HL-60 (cell line): ENCODE data around the gene ACTN1.

ENCODE experiments used
- DNase-seq, 2 experiments: peaks; one replicate each; pipeline ENCODE4 v3.0.0-alpha.2; 2010 to 2020; ENCODE audit warnings: low read depth in 1 of 2, low spot score in 1 of 2
- H3K27ac ChIP-seq: fragments of 250-450 bp; sonication (Bioruptor Pico); replicated peaks from 2 replicates; pipeline ENCODE4 v1.5.1; 2020; ENCODE audit warnings: mild to moderate bottlenecking, moderate library complexity
- H3K27me3 ChIP-seq: fragments of 250-450 bp; sonication (Bioruptor Pico); 2 replicates; pipeline ENCODE4 v1.5.1; 2021; ENCODE audit warnings: mild to moderate bottlenecking, moderate library complexity; ENCODE audit not compliant: insufficient read depth, poor library complexity, severe bottlenecking
- H3K4me3 ChIP-seq: replicated peaks from 2 replicates; pipeline ENCODE4 v1.5.1; 2011; ENCODE audit warnings: mild to moderate bottlenecking, control low read depth, low read length; ENCODE audit not compliant: insufficient read depth
- GABPA ChIP-seq: IDR thresholded peaks from 2 replicates; pipeline ENCODE4 v1.6.1; 2012; ENCODE audit warnings: low read depth
- POLR2AphosphoS5 ChIP-seq: IDR thresholded peaks from 2 replicates; pipeline ENCODE4 v1.6.1; 2012; ENCODE audit warnings: low read depth
- SPI1 ChIP-seq: IDR thresholded peaks from 2 replicates; pipeline ENCODE4 v1.6.1; 2012; ENCODE audit warnings: low read depth, mild to moderate bottlenecking, borderline replicate concordance
- TF ChIP-seq, protein P1 (sequence below): IDR thresholded peaks from 2 replicates; pipeline ENCODE4 v1.6.1; 2012; ENCODE audit warnings: low read depth; ENCODE audit not compliant: insufficient replicate concordance
- TF ChIP-seq, protein P2 (sequence below): IDR thresholded peaks from one replicate; pipeline ENCODE4 v1.5.1; 2011; ENCODE audit warnings: low read length, control low read depth, inconsistent platforms; ENCODE audit not compliant: insufficient read depth

ACTN1 gene

GRCh38 chr14:68873376-68873775, 105.7 kb downstream of the ACTN1 start:
- H3K4me3 ChIP-seq = no peak overlapping the region
- H3K27me3 ChIP-seq = no peaks in the 10 kb centered on the region
- no peak overlapping the region for H3K27ac ChIP-seq
- TF ChIP-seq GABPA (no peak), SPI1 (no peak)
- TF ChIP-seq, protein P1, sequence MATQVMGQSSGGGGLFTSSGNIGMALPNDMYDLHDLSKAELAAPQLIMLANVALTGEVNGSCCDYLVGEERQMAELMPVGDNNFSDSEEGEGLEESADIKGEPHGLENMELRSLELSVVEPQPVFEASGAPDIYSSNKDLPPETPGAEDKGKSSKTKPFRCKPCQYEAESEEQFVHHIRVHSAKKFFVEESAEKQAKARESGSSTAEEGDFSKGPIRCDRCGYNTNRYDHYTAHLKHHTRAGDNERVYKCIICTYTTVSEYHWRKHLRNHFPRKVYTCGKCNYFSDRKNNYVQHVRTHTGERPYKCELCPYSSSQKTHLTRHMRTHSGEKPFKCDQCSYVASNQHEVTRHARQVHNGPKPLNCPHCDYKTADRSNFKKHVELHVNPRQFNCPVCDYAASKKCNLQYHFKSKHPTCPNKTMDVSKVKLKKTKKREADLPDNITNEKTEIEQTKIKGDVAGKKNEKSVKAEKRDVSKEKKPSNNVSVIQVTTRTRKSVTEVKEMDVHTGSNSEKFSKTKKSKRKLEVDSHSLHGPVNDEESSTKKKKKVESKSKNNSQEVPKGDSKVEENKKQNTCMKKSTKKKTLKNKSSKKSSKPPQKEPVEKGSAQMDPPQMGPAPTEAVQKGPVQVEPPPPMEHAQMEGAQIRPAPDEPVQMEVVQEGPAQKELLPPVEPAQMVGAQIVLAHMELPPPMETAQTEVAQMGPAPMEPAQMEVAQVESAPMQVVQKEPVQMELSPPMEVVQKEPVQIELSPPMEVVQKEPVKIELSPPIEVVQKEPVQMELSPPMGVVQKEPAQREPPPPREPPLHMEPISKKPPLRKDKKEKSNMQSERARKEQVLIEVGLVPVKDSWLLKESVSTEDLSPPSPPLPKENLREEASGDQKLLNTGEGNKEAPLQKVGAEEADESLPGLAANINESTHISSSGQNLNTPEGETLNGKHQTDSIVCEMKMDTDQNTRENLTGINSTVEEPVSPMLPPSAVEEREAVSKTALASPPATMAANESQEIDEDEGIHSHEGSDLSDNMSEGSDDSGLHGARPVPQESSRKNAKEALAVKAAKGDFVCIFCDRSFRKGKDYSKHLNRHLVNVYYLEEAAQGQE = no peak
- TF ChIP-seq, protein P2, sequence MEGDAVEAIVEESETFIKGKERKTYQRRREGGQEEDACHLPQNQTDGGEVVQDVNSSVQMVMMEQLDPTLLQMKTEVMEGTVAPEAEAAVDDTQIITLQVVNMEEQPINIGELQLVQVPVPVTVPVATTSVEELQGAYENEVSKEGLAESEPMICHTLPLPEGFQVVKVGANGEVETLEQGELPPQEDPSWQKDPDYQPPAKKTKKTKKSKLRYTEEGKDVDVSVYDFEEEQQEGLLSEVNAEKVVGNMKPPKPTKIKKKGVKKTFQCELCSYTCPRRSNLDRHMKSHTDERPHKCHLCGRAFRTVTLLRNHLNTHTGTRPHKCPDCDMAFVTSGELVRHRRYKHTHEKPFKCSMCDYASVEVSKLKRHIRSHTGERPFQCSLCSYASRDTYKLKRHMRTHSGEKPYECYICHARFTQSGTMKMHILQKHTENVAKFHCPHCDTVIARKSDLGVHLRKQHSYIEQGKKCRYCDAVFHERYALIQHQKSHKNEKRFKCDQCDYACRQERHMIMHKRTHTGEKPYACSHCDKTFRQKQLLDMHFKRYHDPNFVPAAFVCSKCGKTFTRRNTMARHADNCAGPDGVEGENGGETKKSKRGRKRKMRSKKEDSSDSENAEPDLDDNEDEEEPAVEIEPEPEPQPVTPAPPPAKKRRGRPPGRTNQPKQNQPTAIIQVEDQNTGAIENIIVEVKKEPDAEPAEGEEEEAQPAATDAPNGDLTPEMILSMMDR = no peak
- DNase-seq = no peak

- TF ChIP-seq SPI1 (no peak), POLR2AphosphoS5 (no peak), GABPA (no peak)
- TF ChIP-seq, protein P1 = no peak
- TF ChIP-seq, protein P2 = no peak
- H3K27me3 ChIP-seq = no peaks in the 10 kb centered on the region
- DNase-seq = no peak
- H3K4me3 ChIP-seq = no peak overlapping the region
- H3K27ac ChIP-seq = no peak overlapping the region
Observed at GRCh38 chr14:68871392-68871791, 107.7 kb downstream of the ACTN1 start.

GRCh38 chr14:68866991-68867533, 112.0 kb downstream of the ACTN1 start:
- no peak for DNase-seq
- TF ChIP-seq, protein P2 = no peak
- no peak for TF ChIP-seq POLR2AphosphoS5
- TF ChIP-seq SPI1 = no peak
- TF ChIP-seq, protein P1 = no peak
- no peak for TF ChIP-seq GABPA

More at GRCh38 chr14:68866991-68867533, 112.0 kb downstream of the ACTN1 start:
- H3K27me3 ChIP-seq = no peaks in the 10 kb centered on the region
- no peak overlapping the region for H3K27ac ChIP-seq
- no peak overlapping the region for H3K4me3 ChIP-seq
